ENCODE data around the gene DCTN1.

GRCh38 chr2:74385396-74385795, 5.3 kb upstream of the DCTN1 start:
- TF ChIP-seq, protein P1, sequence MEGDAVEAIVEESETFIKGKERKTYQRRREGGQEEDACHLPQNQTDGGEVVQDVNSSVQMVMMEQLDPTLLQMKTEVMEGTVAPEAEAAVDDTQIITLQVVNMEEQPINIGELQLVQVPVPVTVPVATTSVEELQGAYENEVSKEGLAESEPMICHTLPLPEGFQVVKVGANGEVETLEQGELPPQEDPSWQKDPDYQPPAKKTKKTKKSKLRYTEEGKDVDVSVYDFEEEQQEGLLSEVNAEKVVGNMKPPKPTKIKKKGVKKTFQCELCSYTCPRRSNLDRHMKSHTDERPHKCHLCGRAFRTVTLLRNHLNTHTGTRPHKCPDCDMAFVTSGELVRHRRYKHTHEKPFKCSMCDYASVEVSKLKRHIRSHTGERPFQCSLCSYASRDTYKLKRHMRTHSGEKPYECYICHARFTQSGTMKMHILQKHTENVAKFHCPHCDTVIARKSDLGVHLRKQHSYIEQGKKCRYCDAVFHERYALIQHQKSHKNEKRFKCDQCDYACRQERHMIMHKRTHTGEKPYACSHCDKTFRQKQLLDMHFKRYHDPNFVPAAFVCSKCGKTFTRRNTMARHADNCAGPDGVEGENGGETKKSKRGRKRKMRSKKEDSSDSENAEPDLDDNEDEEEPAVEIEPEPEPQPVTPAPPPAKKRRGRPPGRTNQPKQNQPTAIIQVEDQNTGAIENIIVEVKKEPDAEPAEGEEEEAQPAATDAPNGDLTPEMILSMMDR (IDR thresholded peaks at IDR 0.05): no peak
- no peak for TF ChIP-seq EZH2 (IDR thresholded peaks at IDR 0.05; ENCODE audit: borderline replicate concordance, insufficient read depth, low read depth, low read length, poor library complexity, severe bottlenecking)

Data from B cell (primary cell).